GM12891 (cell line): ENCODE results near the gene MLX.

Experiments
- DNase-seq: peaks from one replicate; pipeline ENCODE4 v3.0.0; 2011; ENCODE audit warnings: low spot score; ENCODE audit not compliant: insufficient read length
- FAIRE-seq: peaks from 2 replicates; lab custom pipeline; 2011; peaks lifted over from hg19 to GRCh38; lab: Jason Lieb, UNC
- PAX5 ChIP-seq: IDR thresholded peaks from 2 replicates; pipeline ENCODE4 v1.6.1; 2011; ENCODE audit warnings: low read length, moderate library complexity, mild to moderate bottlenecking; ENCODE audit not compliant: insufficient read depth, severe bottlenecking
- POLR2A ChIP-seq: IDR thresholded peaks from 2 replicates; pipeline ENCODE4 v1.6.1; 2011; ENCODE audit warnings: low read depth, low read length, control low read depth
- POLR2AphosphoS5 ChIP-seq: IDR thresholded peaks from 2 replicates; pipeline ENCODE4 v1.6.1; 2011; ENCODE audit warnings: low read depth, low read length, control low read depth
- POU2F2 ChIP-seq: IDR thresholded peaks from 2 replicates; pipeline ENCODE4 v1.6.1; 2011; ENCODE audit warnings: low read depth, mild to moderate bottlenecking, control low read depth, low read length, moderate library complexity
- SPI1 ChIP-seq: IDR thresholded peaks from 2 replicates; pipeline ENCODE4 v1.6.1; 2011; ENCODE audit warnings: low read depth, low read length, control low read depth
- TAF1 ChIP-seq: IDR thresholded peaks from 2 replicates; pipeline ENCODE4 v1.6.1; 2011; ENCODE audit warnings: low read depth, low read length, control low read depth

MLX gene

DNA sequence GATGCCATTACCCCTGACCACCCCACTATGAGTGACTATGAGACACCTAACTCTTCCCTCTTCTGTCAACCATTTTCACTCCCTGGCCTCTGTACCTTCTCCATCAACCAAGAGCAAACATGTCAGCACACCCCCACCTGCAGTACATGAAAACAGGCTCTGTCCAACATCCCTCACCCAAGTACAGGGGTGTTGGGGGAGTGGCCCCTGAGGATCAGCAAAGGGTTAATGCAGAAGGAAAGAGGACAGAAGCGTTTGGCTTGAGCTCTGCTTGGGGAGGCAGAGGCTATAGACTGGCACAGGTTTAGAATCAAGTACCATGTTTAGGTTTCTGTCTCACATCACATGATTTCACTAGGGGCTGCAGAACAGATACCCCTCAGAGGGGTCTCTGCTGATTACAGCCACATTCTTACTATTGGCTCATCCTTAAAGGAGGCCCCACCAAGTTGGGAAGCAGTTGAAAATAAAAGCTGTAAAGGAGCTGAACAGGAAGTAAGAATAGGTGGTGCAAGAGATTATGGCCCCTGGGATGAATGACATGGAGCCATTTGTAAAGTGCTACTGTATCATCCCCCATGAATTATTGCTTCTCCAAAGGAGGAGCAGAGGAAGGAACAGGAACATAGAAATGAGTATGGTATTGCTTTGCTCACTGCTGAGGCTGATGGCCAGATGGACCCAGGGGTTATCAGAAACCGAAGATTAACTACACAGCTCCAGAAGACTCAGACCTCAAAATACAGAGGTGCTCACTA, 13.1 kb downstream of the MLX start:
- no peak for DNase-seq
- TF ChIP-seq POLR2AphosphoS5, result no peak
- TF ChIP-seq TAF1, result no peak
- TF ChIP-seq POLR2A, result no peak
- no peak for TF ChIP-seq POU2F2
- FAIRE-seq, result peak; percentile 26

GRCh38 chr17:42581744-42582270, 14.9 kb downstream of the MLX start:
- DNase-seq, result no peak
- no peak for TF ChIP-seq POU2F2
- no peak for TF ChIP-seq SPI1
- no peak for TF ChIP-seq POLR2AphosphoS5
- no peak for TF ChIP-seq PAX5
- TF ChIP-seq TAF1, result no peak
- no peak for TF ChIP-seq POLR2A
- FAIRE-seq, result no peak

GRCh38 chr17:42584880-42585279, 18.0 kb downstream of the MLX start:
- no peak for FAIRE-seq
- TF ChIP-seq POLR2AphosphoS5 (no peak), TAF1 (no peak), POU2F2 (no peak)
- DNase-seq, result no peak

GRCh38 chr17:42585353-42585752, 18.5 kb downstream of the MLX start:
- no peak for TF ChIP-seq TAF1
- TF ChIP-seq POLR2A, result no peak
- DNase-seq (no peak), FAIRE-seq (peak; percentile 83)

- peak; percentile 62 for DNase-seq
- no peak for TF ChIP-seq PAX5
- TF ChIP-seq SPI1, result peak; percentile 76
- peak; percentile 92 for FAIRE-seq
Measured at GRCh38 chr17:42586514-42587230, 19.8 kb downstream of the MLX start.

GRCh38 chr17:42590886-42591285, 24.0 kb downstream of the MLX start:
- DNase-seq, result no peak
- no peak for FAIRE-seq

GRCh38 chr17:42591411-42591810, 24.5 kb downstream of the MLX start:
- no peak for TF ChIP-seq POLR2A
- FAIRE-seq, result no peak

More at GRCh38 chr17:42590886-42591285, 24.0 kb downstream of the MLX start:
- no peak for TF ChIP-seq POLR2A
- no peak for TF ChIP-seq PAX5
- no peak for TF ChIP-seq POU2F2
- no peak for TF ChIP-seq SPI1
- no peak for TF ChIP-seq POLR2AphosphoS5
- no peak for TF ChIP-seq TAF1

DNA sequence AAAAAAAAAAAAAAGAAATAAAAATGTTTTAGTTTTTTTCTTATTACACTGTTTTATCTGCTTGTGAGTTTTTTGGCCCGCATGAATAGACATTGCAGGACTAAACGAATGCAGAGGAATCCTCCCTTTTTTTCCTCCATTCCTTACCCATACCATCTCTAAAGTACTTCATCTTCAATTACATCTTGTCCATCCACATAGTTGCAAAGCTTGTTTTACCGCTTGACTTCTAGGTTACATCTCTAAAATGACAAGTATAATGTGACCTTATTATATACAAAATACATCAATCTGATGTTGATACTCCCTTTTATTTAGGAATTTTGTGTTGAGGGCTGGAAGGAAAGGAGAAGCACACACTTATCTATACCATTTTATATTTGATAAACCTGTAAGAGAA, 29.5 kb downstream of the MLX start:
- DNase-seq, result no peak
- FAIRE-seq, result no peak
- no peak for TF ChIP-seq POLR2AphosphoS5
- TF ChIP-seq POLR2A, result no peak
- no peak for TF ChIP-seq PAX5
- no peak for TF ChIP-seq SPI1
- TF ChIP-seq TAF1, result no peak
- TF ChIP-seq POU2F2, result no peak

More at GRCh38 chr17:42591411-42591810, 24.5 kb downstream of the MLX start:
- DNase-seq, result no peak

GRCh38 chr17:42598905-42599304, 32.0 kb downstream of the MLX start:
- DNase-seq, result no peak
- no peak for FAIRE-seq
- TF ChIP-seq POLR2A (no peak), SPI1 (no peak), POU2F2 (no peak), POLR2AphosphoS5 (no peak), TAF1 (no peak), PAX5 (no peak)

GRCh38 chr17:42603318-42603717, 36.4 kb downstream of the MLX start:
- TF ChIP-seq POU2F2 (no peak), PAX5 (no peak), POLR2A (no peak), TAF1 (no peak), POLR2AphosphoS5 (no peak), SPI1 (peak; percentile 22; the same call in 1 of the 2 replicates)
- FAIRE-seq, result peak; percentile 48

GRCh38 chr17:42607769-42608168, 40.9 kb downstream of the MLX start:
- no peak for TF ChIP-seq POLR2A
- no peak for TF ChIP-seq TAF1
- TF ChIP-seq PAX5, result no peak
- TF ChIP-seq POLR2AphosphoS5, result no peak
- TF ChIP-seq POU2F2, result no peak
- no peak for TF ChIP-seq SPI1
- FAIRE-seq (no peak), DNase-seq (no peak)

More at GRCh38 chr17:42603318-42603717, 36.4 kb downstream of the MLX start:
- DNase-seq, result no peak
